AG04449 (cell line): ENCODE data around the gene CELSR1.

Experiments
- CTCF ChIA-PET: fragments of 350-600 bp; formaldehyde crosslinking; extraction: SDS; loops from one replicate; lab custom pipeline; 2021; ENCODE audit warnings: antibody characterized with exemption; lab: Yijun Ruan, JAX
- POLR2A ChIA-PET: fragments of 400-600, 350-600 bp; formaldehyde crosslinking; extraction: SDS; loops from one replicate; lab custom pipeline; 2020; ENCODE audit warnings: antibody characterized with exemption, inconsistent platforms; lab: Yijun Ruan, JAX
- DNase-seq: peaks from one replicate; pipeline ENCODE4 v3.0.0-alpha.2; 2010; ENCODE audit warnings: low read depth, low spot score
- H3K4me3 ChIP-seq: 2 replicates; pipeline ENCODE4 v1.5.1; 2011; ENCODE audit warnings: low read depth, mild to moderate bottlenecking, control low read depth, low read length
- CTCF ChIP-seq: IDR thresholded peaks from one replicate; pipeline ENCODE4 v1.5.1; 2011; ENCODE audit warnings: mild to moderate bottlenecking, moderate library complexity, low read length, control low read depth, inconsistent platforms; ENCODE audit not compliant: insufficient read depth; ENCODE audit errors: missing control alignments

The CELSR1 gene

GRCh38 chr22:46395145-46395544, 142.3 kb downstream of the CELSR1 start:
- TF ChIP-seq CTCF = no peak
- CTCF ChIA-PET = no interaction called here
- POLR2A ChIA-PET = no interaction called here

GRCh38 chr22:46394622-46395021, 142.8 kb downstream of the CELSR1 start:
- no peak for DNase-seq
- POLR2A ChIA-PET = no interaction called here
- no peak for TF ChIP-seq CTCF
- H3K4me3 ChIP-seq = no peak overlapping the region
- CTCF ChIA-PET = interaction anchor here (1.5 kb wide), 1 partner anchor 147 kb away, joined by 4 read pairs; no protein-coding TSS in a partner anchor

More at GRCh38 chr22:46395145-46395544, 142.3 kb downstream of the CELSR1 start:
- H3K4me3 ChIP-seq = no peak overlapping the region
- no peak for DNase-seq

- CTCF ChIA-PET = interaction anchor here (1.5 kb wide), 1 partner anchor 148 kb away, joined by 4 read pairs; no protein-coding TSS in a partner anchor
- H3K4me3 ChIP-seq = no peak overlapping the region
- DNase-seq = no peak
- no peak for TF ChIP-seq CTCF
- POLR2A ChIA-PET = no interaction called here
These were observed 143.5 kb downstream of the CELSR1 start for GRCh38 chr22:46393873-46394272.

GRCh38 chr22:46392137-46392844, 145.1 kb downstream of the CELSR1 start:
- DNase-seq = no peak
- ChIA-PET POLR2A (no interaction called here), CTCF (interaction anchor here (0.5 to 2.5 kb wide), 4 partner anchors 24 to 271 kb away, joined by 3 to 18 read pairs (median 3); no protein-coding TSS in a partner anchor)
- TF ChIP-seq CTCF = no peak
- no peak overlapping the region for H3K4me3 ChIP-seq

GRCh38 chr22:46391486-46392136, 145.8 kb downstream of the CELSR1 start:
- ChIA-PET POLR2A (no interaction called here), CTCF (interaction anchor here (1.5 to 2.5 kb wide), 2 partner anchors 24 to 270 kb away, joined by 3 to 18 read pairs; no protein-coding TSS in a partner anchor)
- no peak for DNase-seq
- H3K4me3 ChIP-seq = no peak overlapping the region
- no peak for TF ChIP-seq CTCF
